ENCODE data around the gene HRH1. TPM values are rescaled to one million over a fixed set of nuclear protein-coding genes. Genes with fewer than 3 reads are reported as not detected.
A peak's percentile ranks its signal among the peaks of the same experiment; 100 is the strongest.

HRH1 gene
- total RNA-seq, 1 donor from 2014 or later = 0.31 TPM

GRCh38 chr3:11236588-11237461, 82.5 kb downstream of the HRH1 start:
- no peak overlapping the region for H3K27ac Mint-ChIP-seq
- TF ChIP-seq CTCF (IDR thresholded peaks at IDR 0.05; ENCODE audit: unreplicated experiment) = peak; percentile 70
- H3K4me3 Mint-ChIP-seq = no peak overlapping the region
- H3K9me3 Mint-ChIP-seq = peaks cover 12% of the 10 kb centered on the region
- peaks cover 4% of the 10 kb centered on the region for H3K4me1 Mint-ChIP-seq
- H3K36me3 Mint-ChIP-seq = no peaks in the 10 kb centered on the region
- DNase-seq (ENCODE audit: low spot score in 2 of 2, unreplicated experiment in 2 of 2) = peak; percentile 49 to 75
- peaks cover 22% of the 10 kb centered on the region for H3K27me3 Mint-ChIP-seq (ENCODE audit: low read depth)

GRCh38 chr3:11238060-11238459, 83.8 kb downstream of the HRH1 start:
- Mint-ChIP-seq H3K27ac (peak overlapping the region; percentile 87), H3K4me3 (no peak overlapping the region), H3K4me1 (peaks cover 4% of the 10 kb centered on the region), H3K36me3 (no peaks in the 10 kb centered on the region), H3K27me3 (ENCODE audit: low read depth) (peaks cover 13% of the 10 kb centered on the region), H3K9me3 (peaks cover 12% of the 10 kb centered on the region)
- TF ChIP-seq CTCF (IDR thresholded peaks at IDR 0.05; ENCODE audit: unreplicated experiment) = no peak
- no peak for DNase-seq (ENCODE audit: low spot score in 2 of 2, unreplicated experiment in 2 of 2)

DNA sequence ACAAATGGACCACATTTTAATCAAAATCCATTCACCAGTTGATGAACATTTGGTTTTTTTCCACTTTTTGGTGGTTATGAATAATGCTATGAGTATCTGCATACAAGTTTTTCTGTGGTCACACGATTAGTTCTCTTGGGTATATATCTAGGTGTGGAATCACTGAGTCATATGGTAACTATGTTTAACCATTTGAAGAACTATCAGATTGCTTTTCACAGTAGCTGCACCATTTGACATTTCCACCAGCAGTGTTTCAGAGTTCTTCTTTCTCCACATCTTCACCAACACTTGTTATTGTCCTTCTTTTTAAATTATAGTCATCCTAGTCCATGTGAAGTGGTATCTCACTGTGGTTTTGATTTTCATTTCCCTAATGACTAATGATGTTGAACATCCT, 84.6 kb downstream of the HRH1 start:
- H3K27me3 Mint-ChIP-seq (ENCODE audit: low read depth) = peaks cover 4% of the 10 kb centered on the region
- H3K4me1 Mint-ChIP-seq = peaks cover 4% of the 10 kb centered on the region
- no peak overlapping the region for H3K4me3 Mint-ChIP-seq
- no peak overlapping the region for H3K27ac Mint-ChIP-seq
- no peak for DNase-seq (ENCODE audit: low spot score in 2 of 2, unreplicated experiment in 2 of 2)
- no peaks in the 10 kb centered on the region for H3K36me3 Mint-ChIP-seq
- peaks cover 12% of the 10 kb centered on the region for H3K9me3 Mint-ChIP-seq
- TF ChIP-seq CTCF (IDR thresholded peaks at IDR 0.05; ENCODE audit: unreplicated experiment) = no peak

DNA sequence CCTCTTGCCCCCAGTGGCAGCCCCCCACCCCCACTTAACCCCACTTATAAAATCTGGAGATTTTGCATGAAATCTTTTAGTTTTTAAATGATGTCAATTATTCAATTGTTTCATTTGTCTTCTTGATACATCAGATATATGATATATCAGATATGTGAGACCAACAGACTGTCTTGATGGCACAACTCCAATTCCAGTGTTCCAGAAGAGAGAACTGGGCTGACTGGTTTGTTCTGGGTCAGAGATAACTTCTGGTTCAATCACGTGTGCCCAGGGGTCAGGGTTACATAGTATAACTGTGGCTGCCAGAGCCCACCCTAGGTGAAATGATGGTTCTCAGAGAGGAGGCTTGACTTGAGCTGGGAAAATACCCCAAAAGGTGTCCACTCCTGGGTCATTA, 85.5 kb downstream of the HRH1 start:
- Mint-ChIP-seq H3K27ac (no peak overlapping the region), H3K9me3 (peaks cover 12% of the 10 kb centered on the region), H3K36me3 (no peaks in the 10 kb centered on the region), H3K4me3 (no peak overlapping the region), H3K27me3 (ENCODE audit: low read depth) (peaks cover 1% of the 10 kb centered on the region), H3K4me1 (peaks cover 4% of the 10 kb centered on the region)
- no peak for DNase-seq (ENCODE audit: low spot score in 2 of 2, unreplicated experiment in 2 of 2)
- no peak for TF ChIP-seq CTCF (IDR thresholded peaks at IDR 0.05; ENCODE audit: unreplicated experiment)

GRCh38 chr3:11240496-11240895, 86.2 kb downstream of the HRH1 start:
- H3K27ac Mint-ChIP-seq = no peak overlapping the region
- H3K4me3 Mint-ChIP-seq = no peak overlapping the region
- no peaks in the 10 kb centered on the region for H3K36me3 Mint-ChIP-seq
- H3K27me3 Mint-ChIP-seq (ENCODE audit: low read depth) = no peaks in the 10 kb centered on the region
- H3K4me1 Mint-ChIP-seq = peaks cover 4% of the 10 kb centered on the region
- TF ChIP-seq CTCF (IDR thresholded peaks at IDR 0.05; ENCODE audit: unreplicated experiment) = no peak
- DNase-seq (ENCODE audit: low spot score in 2 of 2, unreplicated experiment in 2 of 2) = no peak
- H3K9me3 Mint-ChIP-seq = peaks cover 12% of the 10 kb centered on the region

All from mesothelial cell of epicardium (in vitro differentiated cells).